ENCODE measurements around the gene MAD1L1.

MAD1L1 gene

GRCh38 chr7:2204446-2204845 lies 28.3 kb downstream of the MAD1L1 start:
- in situ Hi-C loops (cut with HindIII; ENCODE audit: low sequenced_read_pairs): no loop called here
- no peak for DNase-seq (ENCODE audit: low read depth, low spot score)
- H3K4me3 ChIP-seq (ENCODE audit: low read depth, low read length): no peak overlapping the region
- no peak for TF ChIP-seq CTCF (IDR thresholded peaks at IDR 0.05; ENCODE audit: low read depth, low read length)

- no peak overlapping the region for H3K4me3 ChIP-seq (ENCODE audit: low read depth, low read length)
- in situ Hi-C loops (cut with HindIII; ENCODE audit: low sequenced_read_pairs): no loop called here
- no peak for DNase-seq (ENCODE audit: low read depth, low spot score)
- no peak for TF ChIP-seq CTCF (IDR thresholded peaks at IDR 0.05; ENCODE audit: low read depth, low read length)
Measured at GRCh38 chr7:2203766-2204300, 28.9 kb downstream of the MAD1L1 start.

GRCh38 chr7:2202901-2203765 lies 29.6 kb downstream of the MAD1L1 start:
- no peak overlapping the region for H3K4me3 ChIP-seq (ENCODE audit: low read depth, low read length)
- DNase-seq (ENCODE audit: low read depth, low spot score): no peak
- TF ChIP-seq CTCF (IDR thresholded peaks at IDR 0.05; ENCODE audit: low read depth, low read length): no peak
- in situ Hi-C loops (cut with HindIII; ENCODE audit: low sequenced_read_pairs): no loop called here

- H3K4me3 ChIP-seq (ENCODE audit: low read depth, low read length): no peak overlapping the region
- TF ChIP-seq CTCF (IDR thresholded peaks at IDR 0.05; ENCODE audit: low read depth, low read length): no peak
- in situ Hi-C loops (cut with HindIII; ENCODE audit: low sequenced_read_pairs): no loop called here
- no peak for DNase-seq (ENCODE audit: low read depth, low spot score)
Measured at GRCh38 chr7:2202361-2202761, 30.4 kb downstream of the MAD1L1 start.

GRCh38 chr7:2201686-2202360 lies 30.9 kb downstream of the MAD1L1 start:
- no peak overlapping the region for H3K4me3 ChIP-seq (ENCODE audit: low read depth, low read length)
- in situ Hi-C loops (cut with HindIII; ENCODE audit: low sequenced_read_pairs): no loop called here
- no peak for DNase-seq (ENCODE audit: low read depth, low spot score)
- no peak for TF ChIP-seq CTCF (IDR thresholded peaks at IDR 0.05; ENCODE audit: low read depth, low read length)

GRCh38 chr7:2201128-2201527 lies 31.6 kb downstream of the MAD1L1 start:
- no peak overlapping the region for H3K4me3 ChIP-seq (ENCODE audit: low read depth, low read length)
- no peak for DNase-seq (ENCODE audit: low read depth, low spot score)
- in situ Hi-C loops (cut with HindIII; ENCODE audit: low sequenced_read_pairs): no loop called here
- TF ChIP-seq CTCF (IDR thresholded peaks at IDR 0.05; ENCODE audit: low read depth, low read length): no peak
